ENCODE results near the gene SFPQ.
"Not testable (repeated sequence)": the region's sequence is repeated elsewhere in the genome, so short reads cannot be mapped to it uniquely, and the experiment has no call there.

The SFPQ gene

GRCh38 chr1:35186239-35186638 lies 6.7 kb downstream of the SFPQ start:
- FAIRE-seq: no peak

GRCh38 chr1:35185200-35185599 lies 7.7 kb downstream of the SFPQ start:
- no peak for FAIRE-seq

- no peak for FAIRE-seq
Observed at GRCh38 chr1:35184495-35185199, 8.3 kb downstream of the SFPQ start.

- no peak for FAIRE-seq
Observed at GRCh38 chr1:35181790-35182455, 11.0 kb downstream of the SFPQ start.

DNA sequence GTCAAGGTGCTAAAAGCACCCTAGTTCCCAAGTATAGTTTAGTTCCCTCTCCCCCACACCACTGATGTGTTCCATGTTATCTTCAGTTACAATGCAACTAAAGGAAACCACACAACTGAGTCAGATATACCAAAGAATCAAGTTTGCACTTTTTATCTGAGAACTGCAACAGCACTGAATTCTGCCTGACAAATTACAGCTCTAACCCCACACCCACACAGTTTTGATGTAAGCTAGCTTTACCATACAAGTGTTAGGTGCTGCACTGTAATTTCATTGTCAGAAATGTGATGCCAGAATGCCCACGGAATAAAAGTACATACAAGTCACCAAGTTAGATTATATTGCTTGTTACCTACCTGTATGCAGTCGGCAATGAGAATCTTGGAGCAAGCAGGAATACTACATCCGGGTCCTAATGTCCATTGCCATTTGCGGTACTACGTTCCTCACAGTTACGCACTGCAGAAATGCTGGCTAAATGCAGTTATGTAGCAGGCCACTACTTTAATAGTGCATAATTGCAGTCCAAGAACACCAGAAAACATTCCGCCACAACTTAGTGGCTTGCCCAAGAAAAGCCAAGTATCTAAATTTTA lies 12.1 kb downstream of the SFPQ start:
- FAIRE-seq: no peak

DNA sequence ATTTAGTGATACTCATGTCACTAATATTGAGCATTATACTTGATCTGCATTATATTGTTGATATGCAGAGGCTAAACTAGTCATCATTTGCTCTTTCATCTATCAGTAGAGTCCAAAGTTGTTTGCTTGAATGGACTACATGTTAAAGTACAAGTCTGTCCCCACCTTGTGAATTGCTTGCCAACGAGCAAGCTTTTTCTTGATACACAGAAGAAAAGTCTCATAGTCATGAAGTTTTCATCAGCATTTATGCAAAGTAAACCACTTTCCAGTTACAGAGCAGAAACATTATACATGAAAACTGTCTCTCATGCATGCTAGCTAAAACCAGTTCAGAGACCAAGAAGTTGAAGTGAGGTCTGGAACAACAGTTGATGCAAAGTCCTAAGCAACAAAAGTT lies 13.0 kb downstream of the SFPQ start:
- no peak for FAIRE-seq

DNA sequence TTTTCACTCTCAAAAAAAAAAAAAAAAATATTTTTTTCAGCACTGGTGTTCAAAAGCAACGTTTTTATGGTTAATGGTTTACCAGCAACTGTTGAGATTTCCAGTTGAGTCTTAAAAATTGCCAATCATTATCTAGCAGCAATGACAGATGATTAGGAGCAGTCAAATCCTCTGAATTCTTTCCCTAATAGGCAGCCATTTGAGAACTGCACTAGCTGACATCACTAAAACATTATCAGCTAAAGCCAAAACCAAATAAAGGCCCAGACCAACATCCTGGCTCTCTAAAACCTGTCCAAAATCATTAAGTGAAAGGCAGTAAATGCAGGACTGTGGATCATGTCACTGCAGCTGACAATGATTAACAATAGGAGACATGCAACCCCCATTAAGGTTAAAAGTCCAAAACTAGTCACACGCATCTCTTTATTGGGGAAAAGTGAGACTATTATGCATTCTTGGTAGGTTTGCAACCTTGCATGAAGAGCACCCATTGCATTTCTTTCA lies 14.0 kb downstream of the SFPQ start:
- FAIRE-seq: no peak

- no peak for FAIRE-seq
Observed at GRCh38 chr1:35178295-35178695, 14.7 kb downstream of the SFPQ start.

DNA sequence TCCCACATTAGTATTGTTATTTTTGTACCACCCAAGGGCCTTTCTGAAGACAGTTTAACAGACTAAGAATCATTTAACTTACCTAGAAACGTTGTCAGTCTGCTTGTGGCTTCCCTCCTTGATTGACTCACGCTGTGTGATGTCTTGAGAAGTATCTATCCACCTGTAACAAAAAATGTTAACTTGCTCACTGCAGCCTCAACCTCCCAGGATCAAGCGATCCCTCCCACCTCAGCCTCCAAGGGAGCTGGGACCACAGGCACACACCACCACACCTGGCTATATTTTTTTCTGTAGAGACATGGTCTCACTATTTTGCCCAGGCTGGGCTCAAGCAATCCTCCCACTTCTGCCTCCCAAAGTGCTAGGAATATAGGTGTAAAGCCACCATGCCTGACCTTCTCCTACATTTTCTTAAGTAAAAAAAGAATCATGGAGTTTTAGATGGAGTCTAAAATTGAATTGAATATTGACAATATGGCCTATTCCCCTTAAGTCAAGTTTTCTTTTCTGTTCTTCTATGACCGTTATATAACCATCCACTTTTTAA lies 15.6 kb downstream of the SFPQ start:
- no peak for FAIRE-seq

DNA sequence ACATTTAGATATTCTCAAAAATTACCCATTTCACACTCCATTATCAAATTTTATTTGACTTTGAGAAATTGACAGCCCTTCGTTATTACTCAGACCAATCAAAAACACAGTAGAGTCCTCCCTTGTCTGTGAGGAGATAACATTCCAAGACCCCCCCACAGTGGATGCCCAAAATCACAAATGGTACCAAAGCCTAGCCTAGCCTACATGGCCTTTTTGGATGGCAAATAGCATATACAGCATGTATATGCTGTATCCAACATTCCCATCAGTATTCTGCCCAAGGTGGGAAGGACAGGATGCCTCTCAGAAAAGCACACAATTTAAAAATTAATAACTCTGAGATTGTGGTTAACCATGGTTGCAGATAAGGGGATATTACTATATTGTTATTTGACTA lies 17.3 kb downstream of the SFPQ start:
- no peak for FAIRE-seq

DNA sequence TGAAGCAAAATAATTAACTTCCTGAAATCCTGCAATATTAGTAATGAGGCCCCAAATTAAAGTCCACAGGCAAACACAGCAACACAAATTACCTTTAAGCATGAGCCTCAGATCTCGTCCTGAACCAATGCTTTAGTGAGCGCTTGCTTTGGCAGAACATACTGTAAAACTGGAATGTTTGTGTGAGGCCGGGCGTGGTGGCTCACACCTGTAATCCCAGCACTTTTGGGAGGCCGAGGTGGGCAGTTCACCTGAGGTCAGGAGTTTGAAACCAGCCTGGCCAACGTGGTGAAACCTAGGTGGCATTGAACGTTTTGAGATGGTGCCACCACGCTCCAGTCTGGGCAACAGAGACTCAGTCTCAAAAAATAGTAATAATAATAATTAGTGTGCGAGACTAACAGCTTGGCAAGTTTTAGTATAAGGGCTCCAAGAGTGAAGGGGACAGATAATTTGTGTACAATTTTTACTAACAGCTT lies 17.8 kb downstream of the SFPQ start:
- no peak for FAIRE-seq

DNA sequence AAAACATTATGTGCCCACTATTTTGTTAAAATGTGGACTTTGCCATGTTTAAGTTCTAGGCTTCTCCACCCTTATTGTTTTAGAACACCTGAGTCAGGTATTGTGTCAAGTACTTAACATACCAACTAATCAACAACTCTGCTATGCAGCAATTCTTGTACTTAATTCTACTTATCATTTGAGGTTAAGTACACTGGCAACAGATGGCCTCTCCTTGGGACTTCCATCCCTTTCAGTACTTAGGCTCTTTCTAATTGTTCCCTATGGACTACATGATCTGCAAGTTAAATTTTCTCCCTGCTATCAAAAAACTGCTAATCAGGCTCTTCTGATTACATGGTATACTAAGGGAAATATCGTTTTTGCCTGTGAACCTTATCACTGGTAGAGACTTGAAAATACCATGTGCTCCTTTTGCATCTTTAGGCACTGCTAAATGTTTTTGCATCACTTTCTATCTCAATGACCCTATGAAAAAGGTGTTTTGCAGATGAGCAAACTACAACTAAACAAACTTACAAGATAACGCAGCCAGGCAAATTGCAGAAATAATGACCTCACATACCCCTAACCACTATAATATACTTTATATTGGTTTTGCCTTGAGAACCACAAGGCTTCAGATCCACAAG lies 18.9 kb downstream of the SFPQ start:
- FAIRE-seq: no peak

DNA sequence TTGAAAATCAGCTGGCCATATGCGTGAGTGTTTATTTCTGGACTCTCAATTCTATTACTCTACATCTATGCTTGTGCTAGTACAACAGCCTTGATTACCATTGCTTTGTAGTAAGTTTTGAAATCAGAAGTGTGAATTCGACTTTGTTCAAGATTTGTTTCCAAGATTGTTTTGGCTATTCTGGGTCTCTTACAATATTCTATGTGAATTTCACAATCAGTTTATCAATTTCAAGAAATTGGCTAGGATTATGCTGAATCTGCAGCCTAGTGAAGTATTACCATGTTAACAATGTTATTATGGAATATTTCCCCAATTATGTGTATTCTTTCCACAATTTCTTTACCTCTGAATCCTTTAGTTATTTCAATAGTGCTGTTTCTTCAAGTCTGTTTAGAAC lies 19.5 kb downstream of the SFPQ start:
- peak; percentile 14 for FAIRE-seq

GRCh38 chr1:35172022-35172421 lies 20.9 kb downstream of the SFPQ start:
- no peak for FAIRE-seq

- FAIRE-seq: no peak
Observed at GRCh38 chr1:35171579-35171978, 21.4 kb downstream of the SFPQ start.

DNA sequence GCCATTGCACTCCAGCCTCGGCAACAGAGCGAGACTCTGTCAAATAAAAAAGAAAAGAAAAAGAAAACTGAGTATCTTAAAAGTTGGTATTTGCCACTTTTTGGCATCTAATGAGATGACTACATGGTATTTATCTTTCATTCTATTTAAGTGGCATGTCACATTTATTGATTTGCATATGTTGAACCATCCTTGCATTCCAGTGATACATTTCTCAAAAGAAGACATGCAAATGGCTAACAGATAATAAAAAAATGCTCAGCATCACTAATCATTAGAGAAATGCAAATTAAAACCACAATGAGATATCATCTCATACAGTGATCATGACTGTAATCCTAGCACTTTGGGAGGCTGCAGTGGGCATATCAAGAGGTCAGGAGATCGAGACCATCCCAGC lies 28.1 kb downstream of the SFPQ start:
- FAIRE-seq: no peak

DNA sequence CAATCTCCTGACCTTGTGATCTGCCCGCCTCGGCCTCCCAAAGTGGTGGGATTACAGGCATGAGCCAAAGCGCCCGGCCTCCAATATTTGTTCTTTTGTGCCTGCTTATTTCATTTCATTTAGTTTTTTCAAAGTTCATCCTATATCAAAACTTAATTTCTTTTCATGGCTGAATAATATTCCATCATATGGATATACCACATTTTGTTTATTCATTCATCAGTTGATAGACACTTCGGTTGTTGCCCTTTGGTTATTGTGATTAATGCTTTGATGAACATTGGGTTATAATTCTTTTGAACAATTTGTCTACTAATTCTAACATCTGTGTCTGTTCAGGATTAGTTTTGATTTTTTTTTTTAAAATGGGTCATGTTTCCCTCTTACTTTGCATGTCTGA lies 41.7 kb downstream of the SFPQ start:
- peak; percentile 44 for FAIRE-seq

DNA sequence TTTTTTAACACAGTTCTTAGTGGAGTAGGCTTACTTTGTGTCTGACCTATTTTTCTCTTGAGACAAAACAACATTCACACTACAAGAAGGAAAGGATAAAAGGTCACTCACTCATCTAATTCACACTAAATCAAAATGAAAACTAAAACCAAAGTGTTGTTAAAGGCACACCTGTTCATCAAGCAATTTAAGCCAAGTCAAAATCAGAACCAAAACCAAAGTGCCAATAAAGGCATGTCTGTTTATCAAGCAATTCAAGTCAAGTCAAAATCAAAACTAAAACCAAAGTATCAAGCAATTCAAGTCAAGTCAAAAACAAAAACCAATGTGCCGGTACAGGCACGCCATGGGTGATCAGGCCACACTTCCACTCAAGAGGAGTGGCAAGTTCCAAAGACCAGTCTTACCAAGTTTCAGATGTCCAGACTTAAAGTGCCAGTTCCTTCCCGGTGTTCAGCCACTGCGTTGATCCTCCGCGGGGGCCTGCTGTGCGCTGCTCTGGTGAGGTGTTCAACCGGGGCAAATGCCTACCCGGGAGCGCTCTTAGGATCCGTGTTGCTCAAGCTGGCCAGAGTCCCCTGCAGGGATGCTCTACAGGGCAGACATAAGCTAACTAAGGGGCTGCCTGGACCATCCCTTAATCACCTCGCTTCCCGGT lies 46.9 kb downstream of the SFPQ start:
- not testable (repeated sequence) for FAIRE-seq

DNA sequence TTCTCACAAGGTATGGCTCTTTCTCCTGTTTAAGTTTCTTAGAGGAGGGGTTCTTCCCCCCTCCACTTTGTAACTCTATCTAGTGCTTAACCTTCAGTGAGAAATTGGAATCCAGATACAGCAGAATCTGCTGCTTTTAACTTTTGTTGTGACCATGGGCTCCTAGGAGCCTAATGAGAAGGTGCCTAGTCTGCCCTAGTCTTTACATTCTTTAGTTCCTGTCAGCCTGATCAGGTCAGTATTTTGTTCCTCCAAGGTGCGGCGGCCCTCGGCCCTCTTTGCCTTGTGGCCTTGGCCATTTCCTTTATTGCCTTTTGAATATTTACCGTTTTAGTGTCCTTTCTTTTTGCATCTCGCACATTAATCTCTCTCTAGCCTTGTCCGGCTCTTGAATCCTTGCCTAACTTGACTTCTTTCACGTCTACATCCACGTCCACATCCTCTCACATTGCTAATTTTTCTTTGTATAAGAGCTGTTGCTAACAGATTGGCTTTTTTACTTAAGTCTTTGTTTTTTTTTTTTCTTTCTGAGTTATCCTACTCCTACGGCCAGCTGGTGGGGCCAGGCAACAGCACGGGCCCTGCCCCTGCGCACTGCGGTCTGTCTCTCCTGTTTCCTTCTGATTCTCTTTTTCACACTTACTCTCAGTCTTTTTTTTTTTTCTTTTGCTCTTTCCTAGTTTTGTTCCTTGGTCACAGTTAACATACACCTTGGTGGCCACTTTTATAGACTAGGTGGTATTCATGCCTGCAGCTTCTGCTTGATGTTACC lies 49.0 kb downstream of the SFPQ start:
- FAIRE-seq: no peak

DNA sequence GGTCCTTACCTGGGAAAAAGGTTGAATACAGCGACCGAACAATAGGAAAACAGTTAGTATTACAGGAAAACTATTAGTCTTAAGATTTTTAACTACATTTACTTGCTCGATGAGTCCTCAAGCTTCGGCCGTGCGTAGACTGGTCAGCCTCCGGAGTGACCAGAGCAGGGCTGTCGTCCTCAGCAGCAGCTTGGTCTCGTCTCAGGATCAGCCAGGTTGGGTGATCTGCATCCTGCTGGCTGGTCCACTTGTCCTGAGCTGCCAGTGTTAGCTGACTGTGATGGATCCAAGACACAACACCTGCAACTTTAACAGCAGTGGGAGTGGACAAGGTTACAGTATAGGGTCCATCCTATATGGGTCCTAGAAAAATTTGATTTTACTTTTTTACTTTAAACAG lies 50.2 kb downstream of the SFPQ start:
- FAIRE-seq: not testable (repeated sequence)

- not testable (repeated sequence) for FAIRE-seq
Observed at GRCh38 chr1:35142294-35142693, 50.7 kb downstream of the SFPQ start.

- FAIRE-seq: not testable (repeated sequence)
Observed at GRCh38 chr1:35137590-35137989, 55.4 kb downstream of the SFPQ start.

All from A204.1 (cell line).